GM18861 (cell line): ENCODE measurements around the gene TECTA.
"Not testable (repeated sequence)": the region's sequence is repeated elsewhere in the genome, so short reads cannot be mapped to it uniquely, and the experiment has no call there.

ENCODE experiments used
- ATAC-seq: cut with Tn5 transposase; IDR thresholded peaks from one replicate; pipeline ENCODE4 v1.9.1; 2021; ENCODE audit not compliant: unreplicated experiment

TECTA gene

DNA sequence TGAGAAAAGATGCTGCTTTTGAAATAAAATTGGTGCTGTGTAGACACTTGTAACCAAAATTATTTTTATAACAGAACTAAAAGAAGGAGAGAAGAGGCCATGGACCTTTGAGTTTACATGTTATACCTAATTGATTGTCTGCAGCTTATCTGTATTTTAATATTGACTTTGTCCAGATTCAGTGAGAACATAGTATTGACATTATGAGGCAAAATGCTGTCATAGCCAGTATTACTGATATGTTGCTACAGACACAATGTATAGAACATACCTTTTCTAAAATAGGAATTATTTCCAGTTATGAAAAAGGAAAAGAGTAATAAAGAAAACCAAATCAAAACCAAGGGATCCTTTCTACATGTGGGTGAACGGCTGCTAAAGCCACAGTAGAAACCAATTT lies 11.5 kb upstream of the TECTA start:
- ATAC-seq = no peak

DNA sequence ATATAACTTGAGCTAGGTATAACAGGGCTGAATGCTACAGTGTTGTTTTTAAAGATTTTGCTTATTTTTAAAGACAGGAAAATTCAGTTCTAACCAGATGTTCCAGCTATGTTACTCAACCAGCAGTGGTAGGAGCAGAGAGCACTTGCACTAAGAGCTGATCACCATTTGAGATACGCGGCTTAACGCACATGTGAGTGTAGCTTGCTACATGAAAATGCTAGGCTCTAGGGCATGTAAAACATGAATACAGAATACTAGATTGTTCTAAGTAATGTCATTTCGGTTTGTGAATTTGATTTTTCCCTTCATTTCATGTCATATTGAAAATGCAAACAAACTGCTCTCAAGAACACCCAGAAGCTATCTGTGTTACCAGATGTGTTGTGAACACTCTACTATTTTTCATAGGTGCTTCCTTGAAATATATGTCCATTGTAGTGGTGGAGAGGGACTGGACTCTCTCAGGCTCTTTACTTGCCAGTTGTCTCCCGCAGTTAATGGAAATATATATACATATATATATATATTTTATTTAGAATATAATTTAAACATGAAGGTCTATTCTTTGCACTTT lies 10.8 kb upstream of the TECTA start:
- ATAC-seq = no peak

DNA sequence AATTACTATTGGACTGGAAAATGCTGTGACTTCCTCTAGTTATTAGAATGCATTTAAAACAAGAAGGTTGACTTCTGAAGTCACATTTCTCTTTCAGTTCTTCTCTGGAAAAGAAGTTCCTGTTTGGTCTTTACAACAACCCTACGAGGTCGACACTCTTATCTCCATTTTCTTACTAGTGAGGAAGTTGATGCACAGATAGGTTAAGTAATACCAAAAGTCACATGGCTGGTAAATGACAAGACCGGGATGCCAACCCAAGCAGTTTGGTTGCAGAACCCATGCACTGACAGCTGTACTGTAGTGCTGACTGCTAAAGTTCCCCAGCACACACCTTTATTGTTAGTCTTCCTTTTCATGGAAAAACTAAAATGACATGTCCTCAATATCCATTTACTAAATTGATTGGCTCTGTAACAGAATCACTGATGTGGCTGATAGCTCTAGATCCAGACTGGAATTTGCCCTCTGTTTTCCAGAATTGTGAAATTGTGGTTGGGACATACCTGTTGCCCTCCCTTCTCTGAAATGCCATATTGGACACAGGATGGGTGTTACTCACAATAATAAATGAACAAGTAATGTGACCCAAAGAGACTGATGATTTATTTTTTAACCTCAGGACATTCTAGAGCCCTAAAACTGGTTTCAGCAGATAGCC lies 9.4 kb upstream of the TECTA start:
- no peak for ATAC-seq

DNA sequence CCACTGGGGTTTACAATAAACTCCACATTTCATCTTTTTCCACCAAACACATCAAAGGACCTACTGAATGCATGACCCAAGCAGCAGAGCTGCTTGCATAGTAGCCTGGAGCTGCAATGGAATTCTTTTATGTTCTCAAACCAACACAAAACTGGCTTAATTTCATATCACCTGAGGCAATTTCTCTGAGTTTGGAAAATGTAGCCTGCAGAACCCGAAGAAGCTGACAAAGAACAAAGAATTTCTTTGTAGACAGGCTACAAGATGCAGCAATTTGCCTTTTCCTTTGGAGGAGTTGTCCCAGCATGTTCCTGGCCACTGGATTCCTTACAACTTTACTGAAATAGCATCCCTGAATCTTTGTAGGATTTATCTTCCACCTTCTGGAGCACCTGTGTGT lies 5.5 kb upstream of the TECTA start:
- ATAC-seq = no peak

DNA sequence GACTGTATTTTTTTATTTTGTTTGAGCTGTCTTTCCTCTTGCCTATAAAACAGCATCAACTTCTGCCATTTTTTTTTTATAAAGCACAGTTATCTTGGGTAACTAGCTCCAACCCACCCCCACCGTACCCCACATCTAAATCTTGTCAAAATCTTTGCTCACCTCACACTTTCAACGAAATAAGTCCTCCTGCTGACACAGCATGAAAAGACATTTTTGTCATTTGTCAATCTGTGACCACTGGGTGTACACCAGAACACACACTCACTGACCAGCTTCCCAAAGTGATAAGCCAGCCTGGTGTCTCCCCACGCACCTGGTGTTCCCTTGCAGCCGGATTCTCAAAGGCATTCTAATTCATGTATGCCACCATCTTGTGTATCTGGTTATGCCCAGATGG lies 1.7 kb upstream of the TECTA start:
- ATAC-seq = no peak

DNA sequence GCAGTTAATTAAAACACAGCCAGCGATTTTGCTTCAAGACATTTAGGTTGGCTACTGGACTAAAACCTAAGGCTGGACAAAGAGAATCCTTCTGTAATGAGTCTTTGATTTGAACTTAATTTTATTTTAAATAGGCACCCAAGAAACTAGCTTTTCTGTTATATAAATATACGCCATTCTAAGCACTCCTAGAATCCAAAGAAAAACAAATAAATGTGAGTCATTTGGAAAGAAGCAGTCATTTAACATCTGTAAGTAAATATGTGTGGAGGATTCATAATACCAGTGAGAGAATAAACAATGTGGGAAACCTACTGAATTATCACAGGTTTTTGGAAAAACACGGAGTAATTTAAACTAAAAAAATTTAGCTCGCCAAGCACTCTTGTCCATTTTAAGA lies 1.2 kb upstream of the TECTA start:
- no peak for ATAC-seq

DNA sequence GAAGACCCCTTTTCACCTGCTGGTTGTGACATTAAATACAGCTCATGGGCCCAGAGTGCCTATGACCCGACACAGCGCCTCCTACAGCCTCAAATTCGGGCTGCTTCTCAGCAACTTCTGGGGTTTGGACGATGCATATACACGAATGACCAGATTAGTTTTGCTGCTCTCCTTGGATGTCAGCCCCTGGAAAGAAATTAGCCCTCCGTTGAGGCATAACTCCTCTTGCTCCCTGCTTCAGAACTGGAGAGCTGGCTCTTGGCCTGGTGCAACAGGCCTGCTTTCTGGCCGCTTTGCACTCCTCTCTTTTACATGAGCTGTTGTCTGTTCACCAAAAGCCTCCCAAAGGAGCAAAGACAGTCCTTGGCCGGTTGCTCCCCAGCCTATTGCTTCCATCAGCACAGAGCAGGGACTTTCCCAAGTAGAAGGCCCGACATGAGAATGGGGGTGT lies 3.3 kb downstream of the TECTA start:
- no peak for ATAC-seq

DNA sequence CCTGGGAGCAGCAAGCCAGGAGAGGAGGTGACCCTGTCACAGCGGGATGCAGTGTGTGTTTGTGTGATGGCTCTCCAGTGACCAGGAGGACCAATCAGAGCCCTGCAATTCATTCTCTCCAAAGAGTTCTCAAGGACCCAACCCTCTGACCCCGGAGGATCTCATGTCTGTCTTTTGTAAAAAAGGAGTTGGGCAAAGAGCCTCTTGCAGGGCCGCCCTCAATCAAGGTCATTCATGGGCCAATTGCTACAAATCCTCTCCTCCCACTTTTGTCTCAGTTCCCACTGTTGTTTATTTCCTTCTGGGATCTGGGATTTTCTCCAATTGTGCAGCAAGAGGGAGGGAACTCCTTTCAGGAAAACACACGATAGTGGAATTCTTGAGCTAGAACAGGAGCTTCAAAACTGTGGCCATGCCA lies 4.0 kb downstream of the TECTA start:
- no peak for ATAC-seq

DNA sequence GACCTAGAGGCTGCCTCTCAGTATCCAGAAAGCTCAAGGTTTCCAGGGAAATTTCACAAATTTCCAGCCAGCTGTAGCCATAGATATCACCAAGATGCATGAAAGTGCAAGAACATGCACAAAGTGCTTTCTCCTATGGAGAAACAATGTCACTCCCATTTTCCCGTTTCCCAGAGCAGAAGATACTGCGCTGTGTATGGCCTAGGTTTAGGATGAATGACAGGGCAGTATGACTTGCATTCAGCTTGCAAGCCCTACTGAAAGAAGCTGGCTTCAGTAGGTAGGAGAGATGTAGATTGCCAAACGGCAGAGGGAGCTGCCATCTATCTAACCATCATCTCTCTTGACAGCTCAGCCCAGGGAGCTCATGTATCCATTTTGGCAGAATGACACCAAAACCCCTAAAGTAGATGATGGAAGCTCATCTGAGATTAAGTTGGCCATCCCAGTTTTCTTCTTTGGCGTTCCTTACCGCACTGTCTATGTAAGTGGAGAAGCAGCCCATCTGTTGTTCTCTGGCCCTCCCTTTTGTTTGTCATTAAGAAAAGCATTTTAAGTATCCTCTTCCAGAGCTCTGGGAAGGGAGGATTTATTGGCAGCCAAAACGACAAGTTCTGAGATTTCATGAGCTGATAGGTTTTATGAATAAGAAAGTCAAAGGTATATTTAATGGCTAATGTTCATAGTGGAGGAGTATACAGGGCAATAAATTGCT lies 4.6 kb downstream of the TECTA start:
- ATAC-seq = no peak

DNA sequence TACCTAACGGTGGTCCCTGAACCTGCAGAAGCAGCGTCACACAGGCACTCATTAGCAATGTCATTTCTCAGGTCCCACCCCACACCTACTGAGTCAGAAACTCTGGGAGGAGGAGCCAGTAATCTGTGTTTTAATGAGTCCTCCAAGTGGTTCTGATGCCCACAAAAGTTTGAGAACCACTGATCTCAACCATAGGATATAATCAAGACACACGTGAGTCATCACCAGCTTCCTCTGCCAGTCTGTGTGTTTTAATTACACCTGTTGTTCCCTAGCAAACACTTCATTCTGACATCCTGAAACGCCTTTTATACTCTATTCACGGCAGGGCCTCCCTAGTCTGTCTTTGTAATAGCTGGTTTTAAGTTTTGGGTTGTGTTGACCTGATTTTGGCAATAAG lies 5.8 kb downstream of the TECTA start:
- no peak for ATAC-seq

DNA sequence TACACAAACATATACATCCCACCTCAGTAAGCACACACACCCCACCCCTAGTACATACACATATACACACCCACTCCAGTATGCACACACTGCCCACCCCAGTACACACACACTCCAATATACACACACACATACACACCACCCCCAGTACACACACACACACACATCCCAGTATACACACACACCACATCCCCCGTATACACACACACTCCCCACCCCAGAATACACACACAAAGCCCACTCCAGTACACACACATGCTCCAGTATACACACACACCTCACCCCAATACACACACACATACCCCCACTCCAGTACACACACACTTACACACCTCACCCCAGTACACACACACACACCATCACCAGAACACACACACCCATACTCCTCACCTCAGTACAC lies 7.4 kb downstream of the TECTA start:
- no peak for ATAC-seq

DNA sequence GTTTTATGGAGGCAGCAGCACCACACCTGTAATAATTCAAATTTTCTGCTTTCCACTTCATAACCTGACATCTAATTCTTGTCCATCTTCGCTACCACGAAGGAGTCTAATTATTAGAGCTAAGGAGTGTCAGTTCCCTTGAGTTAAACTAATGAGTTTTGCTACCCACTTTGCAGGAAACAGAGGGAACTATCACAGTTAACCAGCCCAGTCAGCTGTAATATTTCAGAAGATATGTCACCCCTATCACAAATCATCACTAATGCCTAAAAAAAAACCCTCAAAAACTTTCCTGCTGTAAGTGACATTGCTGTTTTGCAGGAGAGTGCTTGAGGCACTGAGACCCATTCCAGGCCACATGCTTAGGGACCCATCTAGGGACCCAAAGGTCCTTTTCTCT lies 8.4 kb downstream of the TECTA start:
- ATAC-seq = no peak

DNA sequence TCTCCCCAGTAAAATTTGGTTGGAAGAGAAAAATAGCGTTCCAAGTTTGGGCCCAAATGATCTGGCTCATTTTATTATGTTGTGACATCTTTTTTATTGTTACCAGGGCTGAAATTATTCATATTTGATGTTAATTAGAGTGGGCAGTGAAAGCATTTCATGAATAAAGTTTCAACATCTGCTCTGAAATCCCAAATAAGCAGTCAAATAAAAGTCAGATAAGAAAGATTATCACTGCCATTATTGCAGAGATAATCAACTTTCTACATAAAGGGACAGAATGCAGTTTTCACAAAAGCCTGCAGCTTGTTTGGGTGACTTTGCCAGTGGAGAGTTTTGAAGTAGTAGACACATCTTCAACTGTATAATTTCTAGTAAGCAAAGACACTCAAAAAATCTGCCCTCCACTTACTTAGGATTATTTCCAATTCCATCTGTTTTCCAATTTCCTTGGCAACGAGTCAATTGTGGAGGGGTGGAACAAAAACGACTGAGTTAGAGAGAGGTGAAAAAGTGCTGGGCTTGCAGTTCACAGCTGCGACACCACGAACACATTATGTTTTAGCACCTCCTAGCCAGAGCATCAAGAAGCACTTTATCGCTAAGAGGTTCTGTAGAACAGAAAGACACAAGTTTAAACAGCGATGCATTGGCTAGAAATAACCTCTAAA lies 9.0 kb downstream of the TECTA start:
- ATAC-seq = no peak

DNA sequence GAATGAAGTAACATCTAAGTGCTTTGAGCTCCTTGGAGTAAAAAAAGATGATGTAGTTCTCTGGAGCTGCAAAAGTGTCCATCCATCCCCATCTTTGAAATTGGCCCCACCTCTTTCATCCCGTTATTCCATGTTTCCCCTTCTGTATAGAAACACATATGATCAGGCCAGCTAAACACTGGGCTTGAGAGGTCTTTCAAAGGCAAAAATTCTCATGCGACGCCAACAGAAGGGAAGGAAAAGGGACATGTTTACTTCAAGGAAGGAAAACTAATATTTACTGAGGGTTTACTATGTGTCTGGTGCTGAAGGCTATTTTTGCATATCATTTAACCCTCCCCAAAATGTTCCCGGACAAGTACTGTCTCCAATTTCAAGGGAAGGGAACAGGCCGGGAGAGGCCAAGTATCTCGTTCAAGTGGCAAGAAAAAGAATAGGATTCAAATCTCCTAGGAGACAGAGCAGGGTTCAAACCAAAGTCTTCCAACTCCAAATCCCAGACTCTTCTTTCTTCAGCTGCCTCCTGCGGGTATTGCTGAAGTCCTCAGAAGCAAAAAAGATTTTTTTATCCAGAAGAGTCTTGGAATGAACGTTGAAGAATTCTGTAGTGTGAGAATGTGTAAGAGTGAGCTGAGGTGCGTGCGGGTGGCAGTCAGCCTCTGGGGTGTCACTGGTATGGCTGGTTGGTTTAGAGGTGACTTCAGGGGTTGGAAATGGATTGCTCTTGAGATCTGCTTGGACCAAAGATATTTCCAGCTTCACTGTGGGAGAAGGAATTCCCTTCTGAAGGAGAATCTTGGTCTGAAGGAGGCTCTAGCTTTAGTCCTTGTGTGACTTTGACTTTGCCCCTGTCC lies 10.1 kb downstream of the TECTA start:
- no peak for ATAC-seq

DNA sequence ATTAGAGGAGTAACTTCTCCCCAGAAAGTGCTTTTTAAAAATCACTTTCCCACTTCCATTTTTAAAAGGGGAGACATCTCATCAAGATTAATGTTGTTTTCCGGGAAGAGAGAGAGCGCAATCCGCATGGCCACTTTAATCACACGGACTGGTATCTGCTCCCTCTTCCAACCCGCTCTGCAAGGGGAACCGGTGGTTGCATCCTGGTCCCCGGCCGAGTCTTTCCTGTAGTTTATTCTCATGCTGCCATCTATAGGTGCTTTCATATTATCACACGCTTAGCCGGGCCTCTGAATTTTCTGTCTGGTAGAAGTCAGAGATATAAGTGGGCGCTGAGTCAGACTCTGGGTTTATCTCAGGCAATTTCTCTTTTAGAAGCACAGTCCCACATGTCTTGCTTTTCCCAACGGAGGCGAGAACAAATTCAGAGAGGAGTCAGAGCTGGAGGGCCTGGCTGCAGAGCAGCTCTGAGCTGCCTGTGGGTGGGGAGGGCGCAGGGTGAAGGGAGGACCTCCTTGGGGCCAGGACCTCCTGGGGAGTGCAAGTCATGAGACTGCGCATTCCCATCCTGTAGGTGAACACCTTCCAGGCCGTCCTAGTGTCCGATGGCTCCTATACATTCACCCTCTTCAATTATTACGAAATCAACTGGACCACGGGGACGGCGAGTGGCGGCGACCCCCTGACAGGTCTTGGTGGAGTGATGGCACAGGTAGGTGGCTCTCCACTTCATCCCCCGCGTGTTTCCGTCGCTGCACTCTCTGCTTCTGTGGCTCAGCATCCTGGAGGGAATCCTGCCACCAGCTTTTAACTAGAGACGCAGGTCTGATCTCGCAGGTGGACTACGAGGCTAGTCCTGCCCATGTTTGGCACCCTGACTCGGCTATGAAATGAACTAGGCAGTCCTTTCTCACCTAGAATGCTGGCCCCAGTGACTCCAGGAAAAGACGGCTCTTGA lies 11.7 kb downstream of the TECTA start:
- no peak for ATAC-seq

DNA sequence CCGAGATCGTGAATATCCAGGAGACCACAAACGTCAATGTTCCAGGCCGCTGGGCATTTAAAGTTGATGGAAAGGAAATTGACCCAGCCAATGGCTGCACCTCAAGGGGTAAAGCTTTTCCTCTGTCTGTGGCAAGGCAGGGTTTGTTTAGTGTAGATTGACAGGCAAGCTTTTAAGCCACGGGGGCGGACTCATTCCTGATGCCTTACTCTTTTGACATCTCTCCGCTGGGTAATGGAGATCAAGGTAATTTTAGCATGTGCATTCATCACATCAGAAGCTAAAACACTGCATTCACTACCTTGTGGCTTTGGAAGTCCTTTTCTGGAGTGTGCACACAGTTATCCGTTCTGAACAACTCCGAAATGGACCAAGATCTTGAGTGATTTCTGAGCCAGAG lies 12.6 kb downstream of the TECTA start:
- no peak for ATAC-seq

DNA sequence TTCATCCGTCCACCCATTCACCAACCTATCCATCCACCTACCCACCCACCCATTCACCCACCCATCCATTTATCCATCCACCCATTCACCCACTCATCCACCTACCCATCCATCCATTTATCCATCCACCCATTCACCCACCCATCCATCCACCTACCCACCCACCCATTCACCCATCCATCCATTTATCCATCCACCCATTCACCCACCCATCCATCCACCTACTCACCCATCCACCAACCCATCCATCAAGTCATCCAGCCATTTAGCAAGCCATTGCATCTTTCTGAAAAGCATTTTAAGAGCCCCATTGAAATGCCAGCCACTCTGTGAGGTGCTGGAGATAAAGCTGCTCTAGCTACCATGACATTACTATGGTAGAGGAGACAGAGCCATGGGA lies 14.0 kb downstream of the TECTA start:
- ATAC-seq = not testable (repeated sequence)

DNA sequence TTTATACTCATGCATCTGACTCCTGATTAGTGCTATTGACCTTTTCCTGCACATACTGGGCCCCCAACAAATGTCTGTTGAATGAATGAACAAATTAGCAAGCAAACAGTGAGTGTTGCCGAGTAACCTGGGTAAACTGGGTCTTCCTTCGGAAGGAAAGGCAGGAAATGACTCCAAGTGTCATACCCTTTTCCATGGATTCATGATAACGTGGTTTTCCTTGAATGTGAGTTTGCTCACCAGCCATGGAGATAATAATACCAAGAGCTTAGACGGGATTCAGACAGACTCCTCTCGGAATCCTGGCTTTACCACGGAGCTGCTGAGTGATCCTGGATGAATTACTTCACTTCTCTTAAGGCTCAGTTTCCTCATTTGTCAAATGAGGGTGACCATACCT lies 16.7 kb downstream of the TECTA start:
- ATAC-seq = no peak

DNA sequence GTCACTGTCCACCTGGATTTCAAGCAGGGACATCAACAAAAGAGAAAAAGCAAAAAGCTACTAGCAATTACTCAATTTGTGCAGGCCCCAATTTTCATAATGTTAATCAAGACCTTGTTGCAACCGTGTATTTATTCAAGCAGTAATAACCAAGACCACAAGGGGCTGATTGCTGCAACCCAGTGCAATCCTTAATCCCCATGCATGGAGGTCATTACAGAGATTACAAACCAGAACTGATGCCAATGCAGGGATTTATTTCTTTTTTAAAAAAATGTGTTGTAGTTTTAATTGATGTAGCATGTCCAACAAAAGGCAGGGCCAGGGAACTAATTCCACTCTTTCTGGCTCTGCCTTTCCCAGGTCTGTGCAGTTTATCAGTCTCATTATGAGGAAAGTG lies 18.4 kb downstream of the TECTA start:
- no peak for ATAC-seq

DNA sequence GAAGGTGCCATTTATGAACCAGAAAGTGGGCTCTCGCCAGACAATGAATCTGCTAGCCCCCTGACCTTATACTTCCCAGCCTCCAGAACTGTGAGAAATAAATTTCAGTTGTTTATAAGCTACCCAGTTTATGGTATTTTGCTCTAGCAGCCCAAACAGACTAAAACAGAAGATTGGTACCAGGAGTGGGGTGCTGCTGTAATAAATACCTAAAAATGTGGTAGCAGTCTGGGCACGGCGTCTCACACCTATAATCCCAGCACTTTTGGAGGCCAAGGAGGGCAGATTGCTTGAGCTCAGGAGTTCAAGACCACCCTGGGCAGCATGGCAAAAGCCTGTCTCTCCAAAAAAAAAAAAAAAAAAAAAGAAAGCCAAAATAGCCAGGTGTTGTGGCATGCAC lies 21.3 kb downstream of the TECTA start:
- no peak for ATAC-seq
